ENCODE measurements around the gene PDE6D.

DNA sequence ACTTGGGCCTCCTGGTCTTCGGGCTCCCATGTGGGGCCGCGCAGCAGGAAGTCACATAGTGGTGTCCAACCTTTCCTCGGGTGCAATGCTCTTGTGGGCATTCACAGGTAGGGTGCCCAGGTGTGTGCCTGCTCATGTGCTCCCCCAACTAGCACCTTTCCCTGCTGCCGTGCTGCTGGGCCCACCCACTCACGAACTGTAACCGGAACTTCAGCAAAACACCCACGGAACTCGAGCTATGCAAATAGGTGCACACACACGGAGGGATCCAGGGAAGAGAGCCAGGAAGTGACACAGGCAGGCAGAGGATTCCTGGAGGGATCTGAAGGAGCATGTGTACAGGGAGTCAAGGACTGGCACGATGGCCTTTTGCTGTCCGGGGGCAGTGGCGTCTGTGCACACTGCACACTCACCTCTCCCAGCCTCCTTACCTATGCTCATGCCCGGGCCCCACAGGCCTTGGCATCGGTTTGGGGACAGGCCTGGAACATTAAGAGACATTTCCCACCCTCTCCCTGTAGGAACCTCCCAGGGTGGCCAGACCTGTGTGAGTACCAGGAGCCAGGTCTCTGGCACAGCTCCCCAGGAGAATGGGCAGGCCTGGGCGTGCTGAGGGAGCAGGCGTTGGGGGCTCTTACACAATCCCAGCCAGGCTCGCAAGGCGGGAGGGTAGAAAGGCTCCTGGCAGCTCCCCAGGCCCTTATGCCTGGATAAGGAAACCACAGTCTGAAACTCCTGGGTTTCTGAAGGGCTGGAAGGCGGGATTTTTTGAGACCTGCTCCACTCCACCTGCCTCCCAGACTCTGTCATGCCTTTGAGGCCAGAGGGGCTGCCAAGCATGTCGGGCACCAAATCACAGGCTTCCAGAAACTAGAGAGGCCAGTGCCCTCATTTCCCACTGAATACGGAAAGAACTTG lies 79.4 kb downstream of the PDE6D start:
- no peak for TF ChIP-seq POLR2A (IDR thresholded peaks at IDR 0.05)
- TF ChIP-seq, protein P1, sequence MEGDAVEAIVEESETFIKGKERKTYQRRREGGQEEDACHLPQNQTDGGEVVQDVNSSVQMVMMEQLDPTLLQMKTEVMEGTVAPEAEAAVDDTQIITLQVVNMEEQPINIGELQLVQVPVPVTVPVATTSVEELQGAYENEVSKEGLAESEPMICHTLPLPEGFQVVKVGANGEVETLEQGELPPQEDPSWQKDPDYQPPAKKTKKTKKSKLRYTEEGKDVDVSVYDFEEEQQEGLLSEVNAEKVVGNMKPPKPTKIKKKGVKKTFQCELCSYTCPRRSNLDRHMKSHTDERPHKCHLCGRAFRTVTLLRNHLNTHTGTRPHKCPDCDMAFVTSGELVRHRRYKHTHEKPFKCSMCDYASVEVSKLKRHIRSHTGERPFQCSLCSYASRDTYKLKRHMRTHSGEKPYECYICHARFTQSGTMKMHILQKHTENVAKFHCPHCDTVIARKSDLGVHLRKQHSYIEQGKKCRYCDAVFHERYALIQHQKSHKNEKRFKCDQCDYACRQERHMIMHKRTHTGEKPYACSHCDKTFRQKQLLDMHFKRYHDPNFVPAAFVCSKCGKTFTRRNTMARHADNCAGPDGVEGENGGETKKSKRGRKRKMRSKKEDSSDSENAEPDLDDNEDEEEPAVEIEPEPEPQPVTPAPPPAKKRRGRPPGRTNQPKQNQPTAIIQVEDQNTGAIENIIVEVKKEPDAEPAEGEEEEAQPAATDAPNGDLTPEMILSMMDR (IDR thresholded peaks at IDR 0.05 in 4 of 5, conservative IDR thresholded peaks at IDR 0.05 in 1 of 5), result no peak

Data from gastrocnemius medialis (tissue), 4 donors.